Fibroblast of skin of back (primary cell): ENCODE measurements around the gene CCT6A.
"Not testable (repeated sequence)": the region's sequence is repeated elsewhere in the genome, so short reads cannot be mapped to it uniquely, and the experiment has no call there.

Source experiments
- DNase-seq: peaks from one replicate; pipeline ENCODE4 v3.0.0-alpha.2; 2013

Gene CCT6A

DNA sequence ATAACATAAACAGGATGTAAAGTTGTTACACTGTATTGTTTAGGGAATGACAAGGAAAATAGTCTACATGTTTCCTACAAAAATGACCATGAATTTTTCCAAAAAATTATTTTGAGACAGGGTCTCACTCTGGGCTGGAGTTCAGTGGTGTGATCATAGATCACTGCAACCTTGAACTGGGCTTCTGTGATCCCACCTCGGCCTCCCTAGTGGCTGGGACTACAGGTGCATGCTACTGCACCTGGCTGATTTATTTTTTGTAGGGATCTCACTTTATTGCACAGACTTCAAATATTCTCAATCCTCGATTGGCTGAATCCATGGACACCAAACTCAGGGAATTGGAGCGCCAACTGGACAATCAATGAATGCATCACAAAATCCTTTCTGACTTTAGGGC lies 48.1 kb downstream of the CCT6A start:
- DNase-seq, result no peak

DNA sequence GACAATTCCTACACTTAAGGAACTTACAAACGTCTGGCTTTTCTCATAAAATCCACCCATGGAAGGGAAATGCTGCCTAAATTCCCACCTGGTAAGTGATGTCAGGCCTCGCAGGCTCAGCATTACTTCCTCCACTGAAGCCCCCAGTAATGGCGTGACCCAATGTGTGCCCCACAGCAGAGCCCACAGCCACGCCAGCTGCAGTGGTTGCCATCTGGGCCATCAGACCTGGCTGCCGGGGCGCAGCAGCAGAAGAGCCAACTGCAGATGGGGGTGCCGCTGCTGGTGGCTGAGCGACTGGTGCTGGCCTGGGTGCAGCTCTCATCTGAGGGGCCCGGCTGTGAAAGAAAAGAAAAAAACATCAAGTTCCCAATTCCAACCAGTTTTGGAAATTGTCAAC lies 52.6 kb downstream of the CCT6A start:
- DNase-seq, result not testable (repeated sequence)

GRCh38 chr7:56105508-56105907 lies 53.9 kb downstream of the CCT6A start:
- DNase-seq, result peak; percentile 79

DNA sequence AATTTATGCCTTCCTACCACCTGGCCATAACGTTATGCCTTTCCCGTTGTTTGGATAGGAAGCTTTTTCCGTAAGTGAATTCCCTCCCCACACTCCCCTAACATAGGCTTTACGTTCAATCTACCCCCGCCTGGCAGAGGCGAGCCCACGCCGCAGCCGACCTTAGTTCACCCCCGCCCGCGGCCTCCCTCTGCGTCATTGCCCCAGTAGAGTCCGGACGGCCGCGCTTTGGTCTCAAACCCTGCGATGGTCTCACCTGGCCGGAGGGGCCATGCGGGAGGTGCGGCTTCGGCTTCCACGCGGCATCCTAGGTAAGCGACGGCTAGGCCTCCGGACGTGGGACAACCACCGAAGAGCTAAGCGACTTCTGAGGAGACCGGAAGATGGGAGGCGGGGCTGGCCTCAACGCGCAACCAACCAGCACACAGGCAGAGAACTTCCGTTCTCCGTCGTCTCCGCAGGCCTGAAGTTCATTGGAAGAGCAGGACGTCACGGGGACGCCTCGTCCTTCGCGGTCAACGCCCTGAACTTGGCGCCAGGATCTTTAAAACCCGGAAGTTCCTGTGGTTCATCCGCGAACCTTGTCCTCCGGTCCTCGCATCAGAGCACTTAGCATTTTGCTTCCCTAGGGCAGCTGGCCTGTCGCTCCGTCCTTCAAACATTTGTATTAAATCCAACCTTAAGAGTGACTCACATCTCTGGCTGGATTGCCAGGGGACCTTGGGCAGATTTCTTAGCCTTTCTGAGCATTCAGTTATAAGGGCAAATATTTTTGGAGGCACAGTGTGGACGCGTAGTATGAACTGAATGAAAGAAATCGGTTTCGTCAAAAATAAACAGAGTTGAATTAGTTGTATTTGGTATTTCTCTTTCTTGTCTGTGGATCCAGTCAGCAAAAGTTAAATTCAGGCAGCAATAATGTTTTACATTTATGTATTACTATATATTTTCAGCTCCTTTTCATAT lies 54.8 kb downstream of the CCT6A start, which contains the start of gene CHCHD2:
CHCHD2 (minus strand) TSS at position 369 of the 966 bp plus-strand sequence; CDS start at position 306, 63 bp downstream.
- peak; percentile 99 for DNase-seq

GRCh38 chr7:56107954-56108258 lies 56.3 kb downstream of the CCT6A start:
- DNase-seq, result no peak

DNA sequence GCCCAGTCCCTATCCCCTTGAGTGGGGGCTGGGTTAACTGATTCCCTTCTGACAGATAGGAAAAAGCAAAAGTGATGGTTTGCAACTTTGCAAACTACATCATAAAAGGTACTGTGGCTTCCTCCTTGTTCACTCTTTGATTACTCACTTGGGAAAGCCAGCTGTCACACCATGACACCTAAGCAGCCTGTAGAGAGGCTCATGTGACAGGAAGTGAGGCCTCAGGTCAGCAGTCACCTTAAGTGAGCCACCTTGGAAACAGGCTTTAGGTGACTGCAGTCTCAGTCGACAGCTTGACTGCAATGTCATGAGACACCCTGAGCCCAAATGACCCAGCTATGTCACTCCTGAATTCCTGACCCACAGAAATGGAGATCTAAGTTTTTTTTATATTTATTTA lies 59.0 kb downstream of the CCT6A start:
- DNase-seq, result no peak

DNA sequence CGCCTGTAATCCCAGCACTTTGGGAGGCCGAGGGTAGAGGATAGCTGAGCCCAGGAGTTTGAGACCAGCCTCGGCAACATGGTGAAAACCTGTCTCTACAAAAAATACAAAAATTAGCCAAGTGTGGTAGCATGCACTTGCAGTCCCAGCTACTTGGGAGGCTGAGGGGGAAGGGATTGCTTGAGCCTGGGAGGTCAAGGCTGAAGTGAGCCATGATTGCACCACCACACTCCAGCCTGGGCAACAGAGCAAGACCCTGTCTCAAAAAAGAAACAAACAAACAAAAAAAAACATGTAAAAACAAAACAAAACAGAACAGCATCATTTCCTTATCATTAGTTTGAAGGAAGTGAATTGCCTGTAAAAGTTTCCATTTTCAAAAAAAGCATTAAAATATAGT lies 60.7 kb downstream of the CCT6A start:
- not testable (repeated sequence) for DNase-seq
